Activated T-cell treated with anti-CD3 and anti-CD28 coated beads, Interleukin-2, amount 50 U/mL, for 72 hours (primary cell): Measurements from ENCODE around the gene STAG1. TPM values are rescaled to one million over a fixed set of nuclear protein-coding genes. Genes with fewer than 3 reads are reported as not detected.
"Not testable (repeated sequence)": the region's sequence is repeated elsewhere in the genome, so short reads cannot be mapped to it uniquely, and the experiment has no call there.

Source experiments
- ATAC-seq, 2 donors: fragments of 150-1000 bp; cut with Tn5 transposase; replicated peaks in 1 of 2; 2 replicates each; pipeline ENCODE4 v1.10.0; 2021; ENCODE audit warnings: moderate library complexity in 2 of 2, mild to moderate bottlenecking in 1 of 2
- DNase-seq, 2 donors: peaks; one replicate each; pipeline ENCODE4 v3.0.0; 2021 to 2022; ENCODE audit warnings: mixed read lengths in 1 of 2
- H3K27ac Mint-ChIP-seq: one replicate; pipeline ENCODE4 v1.8.0; 2022; ENCODE audit warnings: mild to moderate bottlenecking, moderate library complexity, mixed read lengths
- H3K27me3 Mint-ChIP-seq: one replicate; pipeline ENCODE4 v1.8.0; 2022; ENCODE audit warnings: low read depth, mixed read lengths
- H3K36me3 Mint-ChIP-seq, 2 donors: one replicate each; pipeline ENCODE4 v1.8.0; 2022; ENCODE audit warnings: mixed read lengths in 2 of 2, mild to moderate bottlenecking in 1 of 2; ENCODE audit not compliant: insufficient read depth in 2 of 2
- H3K4me1 Mint-ChIP-seq: one replicate; pipeline ENCODE4 v1.8.0; 2022; ENCODE audit warnings: low read depth, mixed read lengths
- H3K4me3 Mint-ChIP-seq, 2 donors: one replicate each; pipeline ENCODE4 v1.8.0; 2022; ENCODE audit warnings: mild to moderate bottlenecking in 2 of 2, mixed read lengths in 2 of 2, moderate library complexity in 2 of 2
- H3K9me3 Mint-ChIP-seq, 2 donors: one replicate each; pipeline ENCODE4 v1.8.0; 2022; ENCODE audit warnings: mixed read lengths in 2 of 2
- total RNA-seq, 2 donors: library from RNA; stranded (reverse); gene quantifications; one replicate each; pipeline ENCODE4 v1.2.3, GENCODE V29; 2022

Gene STAG1
- total RNA-seq, 2 donors from 2014 or later: 41.0 to 52.7 TPM

GRCh38 chr3:136353461-136353860 is 398.7 kb downstream of the STAG1 start:
- Mint-ChIP-seq H3K4me3 (peak overlapping the region in 1 of 2 donors; percentile 75), H3K4me1 (peaks cover 13% of the 10 kb centered on the region), H3K36me3 (peaks cover 5 to 13% of the 10 kb centered on the region in 2 donors), H3K9me3 (peaks cover 0 to 4% of the 10 kb centered on the region in 2 donors), H3K27ac (peak overlapping the region; percentile 95), H3K27me3 (no peaks in the 10 kb centered on the region)
- DNase-seq (peak; percentile 4 to 32), ATAC-seq (peak; percentile 74 to 92)

GRCh38 chr3:136351905-136352304 is 400.3 kb downstream of the STAG1 start:
- H3K9me3 Mint-ChIP-seq: peaks cover 0 to 4% of the 10 kb centered on the region in 2 donors
- peaks cover 13% of the 10 kb centered on the region for H3K4me1 Mint-ChIP-seq
- H3K4me3 Mint-ChIP-seq: no peak overlapping the region
- peaks cover 5 to 9% of the 10 kb centered on the region in 2 donors for H3K36me3 Mint-ChIP-seq
- ATAC-seq (no peak), DNase-seq (no peak)
- peak overlapping the region; percentile 58 for H3K27ac Mint-ChIP-seq
- no peaks in the 10 kb centered on the region for H3K27me3 Mint-ChIP-seq

- Mint-ChIP-seq H3K27ac (peak overlapping the region; percentile 15), H3K4me3 (no peak overlapping the region), H3K27me3 (no peaks in the 10 kb centered on the region), H3K4me1 (peaks cover 13% of the 10 kb centered on the region), H3K9me3 (peaks cover 0 to 4% of the 10 kb centered on the region in 2 donors), H3K36me3 (peaks cover 5 to 9% of the 10 kb centered on the region in 2 donors)
- DNase-seq (no peak), ATAC-seq (no peak)
Measured at GRCh38 chr3:136351351-136351750, 400.8 kb downstream of the STAG1 start.

GRCh38 chr3:136350557-136350956 is 401.6 kb downstream of the STAG1 start:
- Mint-ChIP-seq H3K36me3 (peaks cover 2 to 7% of the 10 kb centered on the region in 2 donors), H3K27me3 (no peaks in the 10 kb centered on the region), H3K27ac (no peak overlapping the region), H3K4me3 (no peak overlapping the region), H3K4me1 (peaks cover 13% of the 10 kb centered on the region), H3K9me3 (peaks cover 0 to 2% of the 10 kb centered on the region in 2 donors)
- DNase-seq: no peak
- no peak for ATAC-seq

- Mint-ChIP-seq H3K4me1 (peaks cover 13% of the 10 kb centered on the region), H3K27ac (no peak overlapping the region), H3K36me3 (peaks cover 2 to 4% of the 10 kb centered on the region in 2 donors), H3K9me3 (peaks cover 0 to 2% of the 10 kb centered on the region in 2 donors), H3K4me3 (no peak overlapping the region), H3K27me3 (no peaks in the 10 kb centered on the region)
- no peak for DNase-seq
- no peak for ATAC-seq
Measured at GRCh38 chr3:136350132-136350531, 402.0 kb downstream of the STAG1 start.

GRCh38 chr3:136346486-136346885 is 405.7 kb downstream of the STAG1 start:
- DNase-seq: no peak
- Mint-ChIP-seq H3K27ac (no peak overlapping the region), H3K27me3 (no peaks in the 10 kb centered on the region), H3K4me1 (peaks cover 6% of the 10 kb centered on the region), H3K4me3 (no peak overlapping the region), H3K36me3 (peaks cover 2 to 3% of the 10 kb centered on the region in 2 donors), H3K9me3 (no peaks in the 10 kb centered on the region)
- ATAC-seq: no peak

- peaks cover 6% of the 10 kb centered on the region for H3K4me1 Mint-ChIP-seq
- DNase-seq (no peak), ATAC-seq (peak in 1 of 2 donors; percentile 13)
- H3K27ac Mint-ChIP-seq: peak overlapping the region; percentile 85
- H3K9me3 Mint-ChIP-seq: no peaks in the 10 kb centered on the region
- H3K4me3 Mint-ChIP-seq: no peak overlapping the region
- peaks cover 2 to 3% of the 10 kb centered on the region in 2 donors for H3K36me3 Mint-ChIP-seq
- no peaks in the 10 kb centered on the region for H3K27me3 Mint-ChIP-seq
Measured at GRCh38 chr3:136343873-136344555, 408.2 kb downstream of the STAG1 start.

- no peaks in the 10 kb centered on the region for H3K27me3 Mint-ChIP-seq
- peak overlapping the region; percentile 85 for H3K27ac Mint-ChIP-seq
- peaks cover 6% of the 10 kb centered on the region for H3K4me1 Mint-ChIP-seq
- no peaks in the 10 kb centered on the region for H3K9me3 Mint-ChIP-seq
- no peak overlapping the region for H3K4me3 Mint-ChIP-seq
- ATAC-seq: no peak
- no peak for DNase-seq
- H3K36me3 Mint-ChIP-seq: peaks cover 3 to 4% of the 10 kb centered on the region in 2 donors
Measured at GRCh38 chr3:136343446-136343845, 408.7 kb downstream of the STAG1 start.

GRCh38 chr3:136336329-136337100 is 415.7 kb downstream of the STAG1 start:
- Mint-ChIP-seq H3K36me3 (peaks cover 1 to 15% of the 10 kb centered on the region in 2 donors), H3K4me1 (no peaks in the 10 kb centered on the region), H3K27me3 (no peaks in the 10 kb centered on the region), H3K4me3 (no peak overlapping the region), H3K27ac (no peak overlapping the region), H3K9me3 (no peaks in the 10 kb centered on the region)
- DNase-seq (no peak), ATAC-seq (no peak)

GRCh38 chr3:136334726-136335125 is 417.5 kb downstream of the STAG1 start:
- not testable (repeated sequence) for H3K9me3 Mint-ChIP-seq, H3K4me3 Mint-ChIP-seq, H3K27ac Mint-ChIP-seq, H3K27me3 Mint-ChIP-seq, H3K4me1 Mint-ChIP-seq, ATAC-seq, DNase-seq
- H3K36me3 Mint-ChIP-seq: peaks cover 1 to 15% of the 10 kb centered on the region in 2 donors

GRCh38 chr3:136334209-136334608 is 418.0 kb downstream of the STAG1 start:
- H3K27me3 Mint-ChIP-seq: no peaks in the 10 kb centered on the region
- no peak for DNase-seq
- H3K4me1 Mint-ChIP-seq: no peaks in the 10 kb centered on the region
- ATAC-seq: peak in 1 of 2 donors; percentile 30
- peaks cover 1 to 17% of the 10 kb centered on the region in 2 donors for H3K36me3 Mint-ChIP-seq
- no peak overlapping the region for H3K4me3 Mint-ChIP-seq
- H3K27ac Mint-ChIP-seq: no peak overlapping the region
- no peaks in the 10 kb centered on the region for H3K9me3 Mint-ChIP-seq

GRCh38 chr3:136332776-136333175 is 419.4 kb downstream of the STAG1 start:
- peaks cover 1 to 11% of the 10 kb centered on the region in 2 donors for H3K36me3 Mint-ChIP-seq
- no peak for DNase-seq
- no peaks in the 10 kb centered on the region for H3K27me3 Mint-ChIP-seq
- no peaks in the 10 kb centered on the region for H3K4me1 Mint-ChIP-seq
- no peak overlapping the region for H3K27ac Mint-ChIP-seq
- no peak for ATAC-seq
- no peak overlapping the region for H3K4me3 Mint-ChIP-seq
- no peaks in the 10 kb centered on the region for H3K9me3 Mint-ChIP-seq

GRCh38 chr3:136332302-136332701 is 419.9 kb downstream of the STAG1 start:
- peaks cover 1 to 11% of the 10 kb centered on the region in 2 donors for H3K36me3 Mint-ChIP-seq

More at GRCh38 chr3:136332302-136332701, 419.9 kb downstream of the STAG1 start:
- Mint-ChIP-seq H3K4me3 (no peak overlapping the region), H3K4me1 (no peaks in the 10 kb centered on the region), H3K9me3 (no peaks in the 10 kb centered on the region), H3K27ac (no peak overlapping the region), H3K27me3 (no peaks in the 10 kb centered on the region)
- no peak for DNase-seq
- no peak for ATAC-seq
